C4-2B (cell line): ENCODE data around the gene DPP4.

Source experiments
- H3K27ac ChIP-seq: fragments of 450-650 bp; 2 replicates; pipeline ENCODE4 v1.5.1; 2017
- CTCF ChIP-seq: fragments of 450-650 bp; conservative IDR thresholded peaks from 2 replicates; pipeline ENCODE4 v1.5.1; 2017; ENCODE audit warnings: mild to moderate bottlenecking
- ZFX ChIP-seq: fragments of 450-650 bp; IDR thresholded peaks from 2 replicates; pipeline ENCODE4 v1.6.1; 2017

The DPP4 gene

GRCh38 chr2:162085090-162085891 is 11.3 kb upstream of the DPP4 start:
- H3K27ac ChIP-seq, result peak overlapping the region; percentile 71; the same call in 1 of the 2 replicates
- no peak for TF ChIP-seq ZFX
- TF ChIP-seq CTCF, result no peak

DNA sequence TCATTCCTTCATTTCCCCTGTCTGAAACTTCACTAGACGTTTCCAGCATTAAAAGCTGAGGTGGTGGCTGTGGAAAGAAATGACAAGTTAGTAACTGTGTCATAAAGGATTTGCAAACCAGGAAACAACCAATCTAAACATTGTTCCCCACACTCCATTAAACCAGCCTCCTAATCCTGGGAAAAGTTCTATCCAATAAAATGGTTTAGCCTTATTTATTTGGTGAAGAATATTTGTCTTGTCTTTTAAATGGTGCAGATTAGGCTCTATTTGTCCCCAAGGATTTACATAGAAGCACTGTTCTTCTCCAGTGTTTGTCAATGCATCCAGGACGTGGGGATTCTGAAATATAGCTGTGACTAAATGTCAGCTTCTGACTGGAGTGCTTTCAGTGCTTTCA is 10.5 kb upstream of the DPP4 start:
- TF ChIP-seq CTCF (no peak), ZFX (no peak)
- H3K27ac ChIP-seq, result no peak overlapping the region; the same call in 1 of the 2 replicates

GRCh38 chr2:162082681-162083080 is 8.7 kb upstream of the DPP4 start:
- TF ChIP-seq CTCF (no peak), ZFX (no peak)

GRCh38 chr2:162082036-162082435 is 8.0 kb upstream of the DPP4 start:
- H3K27ac ChIP-seq, result no peak overlapping the region; the same call in 1 of the 2 replicates
- TF ChIP-seq ZFX (no peak), CTCF (no peak)

More at GRCh38 chr2:162082681-162083080, 8.7 kb upstream of the DPP4 start:
- peak overlapping the region; percentile 35; the same call in 1 of the 2 replicates for H3K27ac ChIP-seq

- no peak for TF ChIP-seq CTCF
- TF ChIP-seq ZFX, result no peak
- H3K27ac ChIP-seq, result no peak overlapping the region
Observed at GRCh38 chr2:162079514-162079913, 5.5 kb upstream of the DPP4 start.

- peak overlapping the region; percentile 96 for H3K27ac ChIP-seq
- TF ChIP-seq CTCF (no peak), ZFX (no peak)
Observed at GRCh38 chr2:162075689-162076132, 1.7 kb upstream of the DPP4 start.

GRCh38 chr2:162074928-162075688 is 1.1 kb upstream of the DPP4 start:
- H3K27ac ChIP-seq, result peak overlapping the region; percentile 96
- TF ChIP-seq ZFX, result no peak
- TF ChIP-seq CTCF, result no peak
